DLD1 (cell line): Measurements from ENCODE around the gene PTPN2.

ENCODE experiments used
- in situ Hi-C: cut with HindIII; loops from 2 replicates; pipeline ENCODE4 v1.10.0; 2017; ENCODE audit warnings: low sequenced_read_pairs

PTPN2 gene

DNA sequence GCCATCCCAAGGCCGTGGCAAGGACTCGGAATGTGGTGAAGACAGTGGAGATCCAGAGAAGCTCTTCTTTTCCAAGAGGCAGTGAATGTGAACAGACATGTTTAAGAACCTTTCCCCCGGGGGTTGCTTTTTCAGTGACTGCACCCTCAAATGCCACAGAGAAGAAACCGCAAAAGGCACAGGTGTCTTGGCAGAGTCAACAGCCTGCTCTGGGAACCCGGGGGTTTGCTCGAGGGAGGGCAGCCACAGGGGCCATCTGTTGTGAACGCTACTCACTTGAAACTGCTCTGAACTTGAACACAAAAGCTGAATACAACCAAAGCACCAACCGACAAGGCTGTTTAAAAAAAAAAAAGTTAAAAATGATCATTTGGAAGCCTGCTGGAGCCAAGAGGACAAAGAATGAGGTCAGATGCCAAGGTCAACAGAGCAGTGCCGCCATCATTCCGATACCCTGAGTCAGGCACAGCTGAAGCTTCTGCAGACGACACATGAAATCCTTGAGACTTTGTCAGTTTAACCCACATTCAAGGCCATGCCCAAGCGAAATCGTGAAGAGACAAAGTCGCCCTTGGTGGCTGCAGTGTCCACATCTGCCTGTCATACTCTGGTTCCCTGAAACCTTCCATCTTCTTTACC lies 133.8 kb downstream of the PTPN2 start:
- in situ Hi-C loops: no loop called here

DNA sequence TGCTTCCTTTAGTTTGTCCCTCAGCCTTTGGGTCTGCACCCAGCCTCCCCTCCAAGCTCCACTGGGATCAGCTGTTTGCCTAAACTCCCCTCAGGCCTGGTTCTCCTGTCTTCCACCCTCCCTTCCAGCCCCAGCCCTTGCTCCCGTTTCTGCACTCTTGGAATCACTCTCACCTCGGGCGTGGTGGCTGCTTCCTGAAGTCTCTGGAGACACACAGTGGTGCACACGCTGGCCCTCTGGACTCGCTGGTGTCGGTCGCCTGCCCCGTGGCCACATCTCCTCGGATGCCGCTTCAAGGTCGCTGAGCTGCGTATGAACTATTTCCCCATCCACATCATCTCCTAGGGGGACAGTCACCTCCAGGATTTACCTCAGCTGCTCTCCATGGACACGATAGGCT lies 134.9 kb downstream of the PTPN2 start:
- in situ Hi-C loops: no loop called here

DNA sequence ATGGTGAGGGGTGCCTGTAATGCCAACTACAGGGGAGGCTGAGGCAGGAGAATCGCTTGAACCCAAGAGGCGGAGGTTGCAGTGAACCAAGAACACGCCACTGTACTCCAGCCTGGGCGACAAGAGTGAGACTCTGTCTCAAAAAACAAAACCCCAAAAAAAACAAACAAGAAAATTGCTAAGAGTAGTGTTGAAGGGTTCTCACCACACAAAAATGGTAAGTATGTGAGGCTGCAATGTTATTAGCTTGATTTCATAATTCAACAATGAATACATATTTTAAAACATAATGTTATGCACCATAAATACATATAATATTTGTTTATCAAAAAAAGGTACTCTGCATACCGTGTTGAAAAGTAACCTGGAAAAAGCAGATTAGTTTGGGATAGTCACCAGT lies 135.4 kb downstream of the PTPN2 start:
- in situ Hi-C loops: no loop called here

DNA sequence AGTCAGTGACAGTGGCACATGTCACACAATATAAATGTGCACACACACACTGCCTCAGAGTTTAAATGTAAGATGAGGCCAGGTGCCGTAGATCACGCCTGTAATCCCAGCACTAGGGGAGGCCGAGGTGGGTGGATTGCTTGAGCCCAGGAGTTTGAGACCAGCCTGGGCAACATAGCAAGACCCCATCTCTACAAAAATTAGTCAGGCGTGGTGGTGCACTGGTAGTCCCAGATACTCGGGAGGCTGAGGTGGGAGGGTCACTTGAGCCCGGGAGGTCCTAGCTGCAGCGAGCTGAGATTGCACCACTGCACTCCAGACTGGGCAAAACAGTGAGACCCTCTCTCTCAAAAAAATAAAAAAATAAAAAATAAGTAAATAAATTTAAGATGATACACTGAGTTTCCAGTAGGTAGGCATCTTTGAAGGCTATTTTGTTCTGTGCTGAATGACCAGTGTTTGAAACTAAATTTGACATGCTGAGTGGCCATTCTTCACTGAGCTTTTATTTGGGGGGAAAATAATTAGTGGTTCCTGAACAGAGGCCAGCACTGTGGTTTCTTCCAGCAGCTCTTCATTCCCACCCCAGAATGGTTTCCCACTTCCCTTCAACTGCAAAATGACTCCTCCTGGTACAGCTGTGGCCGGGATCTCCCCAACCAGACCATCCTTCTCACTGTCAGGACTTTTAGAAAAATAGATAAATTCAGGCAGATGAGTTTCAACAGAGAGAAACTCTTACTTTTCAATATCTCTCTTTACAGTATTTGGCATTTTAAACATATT lies 136.3 kb downstream of the PTPN2 start:
- in situ Hi-C loops: no loop called here

DNA sequence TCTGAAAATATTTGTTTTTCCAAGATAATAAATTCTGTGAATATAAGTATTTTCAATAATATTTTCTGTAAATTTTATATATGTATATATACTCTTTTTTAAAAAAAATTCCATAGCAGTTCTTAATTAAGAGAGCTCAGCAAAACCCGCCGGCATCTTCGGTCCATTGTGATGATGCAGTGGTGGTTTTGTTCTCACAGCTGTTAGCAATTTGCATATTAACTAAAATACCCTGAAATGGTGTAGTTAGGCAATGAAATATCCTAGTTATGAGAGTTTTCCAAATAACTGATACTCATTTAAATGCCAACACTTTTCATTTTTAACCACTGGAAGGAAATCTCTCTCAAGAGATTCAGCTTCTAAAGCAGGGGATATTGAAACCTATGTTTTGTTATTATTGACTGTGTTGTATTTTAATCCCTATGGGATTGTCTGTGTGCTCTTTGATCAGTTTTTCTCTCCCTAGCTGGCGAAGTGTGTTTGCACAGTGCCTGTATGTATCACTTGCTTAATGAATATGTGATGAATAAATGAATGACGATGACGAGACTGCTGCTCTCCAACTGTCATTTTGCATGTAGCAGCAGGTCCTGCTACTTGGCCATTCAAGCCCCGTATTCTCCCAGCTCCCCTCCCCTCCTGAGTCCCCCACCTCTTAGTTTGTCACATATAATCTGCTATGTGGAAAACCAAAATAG lies 138.8 kb downstream of the PTPN2 start:
- in situ Hi-C loops: no loop called here

DNA sequence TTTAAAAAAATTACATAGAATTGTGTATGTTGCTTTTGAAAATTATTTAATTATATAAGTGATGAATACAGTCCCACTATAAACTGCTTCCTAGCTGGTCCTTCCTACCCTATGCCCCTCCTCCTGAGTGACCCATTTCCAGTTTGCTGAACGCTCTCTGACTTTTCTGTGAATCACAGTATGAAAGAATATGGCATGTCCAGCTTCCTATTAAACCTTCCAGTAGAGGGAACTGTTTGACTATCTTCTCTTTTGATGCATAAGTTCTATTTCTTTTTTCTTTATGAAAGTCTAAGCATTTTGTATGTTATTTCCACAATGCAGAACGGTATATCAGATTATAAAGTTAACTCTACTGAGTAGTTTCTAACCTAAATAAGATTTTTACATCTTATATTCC lies 139.9 kb downstream of the PTPN2 start:
- in situ Hi-C loops: no loop called here

DNA sequence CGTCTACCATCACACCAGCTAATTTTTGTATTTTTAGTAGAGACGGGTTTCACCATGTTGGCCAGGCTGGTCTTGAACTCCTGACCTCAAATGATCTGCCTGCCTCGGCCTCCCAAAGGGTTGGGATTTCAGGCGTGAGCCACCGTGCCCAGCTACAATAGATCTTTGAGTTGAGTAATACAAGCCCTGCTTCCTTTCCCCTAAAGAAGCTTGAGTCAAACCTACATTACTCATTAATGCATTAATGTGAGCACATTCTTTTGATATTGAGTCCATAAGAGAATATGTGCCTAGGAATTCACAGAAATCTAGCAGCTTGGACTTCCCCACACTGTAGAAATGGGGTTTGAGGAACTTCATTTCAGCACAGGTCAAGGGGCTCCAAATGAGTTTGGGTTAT lies 141.6 kb downstream of the PTPN2 start:
- in situ Hi-C loops: no loop called here
